ENCODE results near the gene TERC. TPM values are rescaled to one million over a fixed set of nuclear protein-coding genes. Genes with fewer than 3 reads are reported as not detected.

TERC gene
- 3.8 TPM for total RNA-seq
- long read RNA-seq = 0 reads

DNA sequence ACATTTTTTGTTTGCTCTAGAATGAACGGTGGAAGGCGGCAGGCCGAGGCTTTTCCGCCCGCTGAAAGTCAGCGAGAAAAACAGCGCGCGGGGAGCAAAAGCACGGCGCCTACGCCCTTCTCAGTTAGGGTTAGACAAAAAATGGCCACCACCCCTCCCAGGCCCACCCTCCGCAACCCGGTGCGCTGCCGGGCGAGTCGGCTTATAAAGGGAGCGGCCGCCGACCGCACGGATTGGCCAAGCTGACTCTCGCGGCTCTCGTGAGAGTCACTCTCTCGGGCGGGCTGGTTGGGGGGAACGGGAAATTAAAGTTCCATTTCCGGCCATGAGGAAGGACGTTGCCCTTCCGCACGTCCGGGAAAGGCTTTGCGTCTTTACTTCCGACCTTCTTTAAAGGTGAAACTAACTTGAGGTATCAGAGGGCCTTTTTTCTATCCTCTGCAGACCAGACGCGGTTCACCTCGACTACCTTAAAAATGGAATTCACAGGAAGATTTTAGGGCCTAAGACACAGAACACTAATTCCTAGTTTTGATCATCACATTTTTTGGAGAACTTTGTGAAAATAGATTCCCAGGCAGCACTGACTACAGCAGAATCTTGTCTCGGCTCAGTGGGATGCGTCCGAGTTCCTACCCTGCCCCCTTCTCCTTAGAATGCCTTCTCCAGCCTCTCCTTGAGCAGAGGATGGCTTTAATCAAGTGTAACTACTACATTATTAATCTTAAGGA is at the start of gene TERC:
Gene TERC (minus strand): TSS at position 179 of the 731 bp plus-strand sequence.
- Histone ChIP-seq H3K4me3 (peak within 1 kb of the TSS; percentile 88), H3K9me3 (replicated peaks) (peaks cover 21% of the 10 kb centered on the region), H3K27me3 (ENCODE audit: low read depth) (no peaks in the 10 kb centered on the region), H3K36me3 (no peaks in the 10 kb centered on the region), H3K4me1 (peaks cover 14% of the 10 kb centered on the region), H3K27ac (replicated peaks) (peak within 1 kb of the TSS; percentile 99)
- DNase-seq = peak; percentile 91
- TF ChIP-seq, protein P1, sequence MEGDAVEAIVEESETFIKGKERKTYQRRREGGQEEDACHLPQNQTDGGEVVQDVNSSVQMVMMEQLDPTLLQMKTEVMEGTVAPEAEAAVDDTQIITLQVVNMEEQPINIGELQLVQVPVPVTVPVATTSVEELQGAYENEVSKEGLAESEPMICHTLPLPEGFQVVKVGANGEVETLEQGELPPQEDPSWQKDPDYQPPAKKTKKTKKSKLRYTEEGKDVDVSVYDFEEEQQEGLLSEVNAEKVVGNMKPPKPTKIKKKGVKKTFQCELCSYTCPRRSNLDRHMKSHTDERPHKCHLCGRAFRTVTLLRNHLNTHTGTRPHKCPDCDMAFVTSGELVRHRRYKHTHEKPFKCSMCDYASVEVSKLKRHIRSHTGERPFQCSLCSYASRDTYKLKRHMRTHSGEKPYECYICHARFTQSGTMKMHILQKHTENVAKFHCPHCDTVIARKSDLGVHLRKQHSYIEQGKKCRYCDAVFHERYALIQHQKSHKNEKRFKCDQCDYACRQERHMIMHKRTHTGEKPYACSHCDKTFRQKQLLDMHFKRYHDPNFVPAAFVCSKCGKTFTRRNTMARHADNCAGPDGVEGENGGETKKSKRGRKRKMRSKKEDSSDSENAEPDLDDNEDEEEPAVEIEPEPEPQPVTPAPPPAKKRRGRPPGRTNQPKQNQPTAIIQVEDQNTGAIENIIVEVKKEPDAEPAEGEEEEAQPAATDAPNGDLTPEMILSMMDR (IDR thresholded peaks at IDR 0.05; ENCODE audit: borderline replicate concordance) = peak; percentile 4
- intact Hi-C loops (cut with micrococcal nuclease) = no loop called here

DNA sequence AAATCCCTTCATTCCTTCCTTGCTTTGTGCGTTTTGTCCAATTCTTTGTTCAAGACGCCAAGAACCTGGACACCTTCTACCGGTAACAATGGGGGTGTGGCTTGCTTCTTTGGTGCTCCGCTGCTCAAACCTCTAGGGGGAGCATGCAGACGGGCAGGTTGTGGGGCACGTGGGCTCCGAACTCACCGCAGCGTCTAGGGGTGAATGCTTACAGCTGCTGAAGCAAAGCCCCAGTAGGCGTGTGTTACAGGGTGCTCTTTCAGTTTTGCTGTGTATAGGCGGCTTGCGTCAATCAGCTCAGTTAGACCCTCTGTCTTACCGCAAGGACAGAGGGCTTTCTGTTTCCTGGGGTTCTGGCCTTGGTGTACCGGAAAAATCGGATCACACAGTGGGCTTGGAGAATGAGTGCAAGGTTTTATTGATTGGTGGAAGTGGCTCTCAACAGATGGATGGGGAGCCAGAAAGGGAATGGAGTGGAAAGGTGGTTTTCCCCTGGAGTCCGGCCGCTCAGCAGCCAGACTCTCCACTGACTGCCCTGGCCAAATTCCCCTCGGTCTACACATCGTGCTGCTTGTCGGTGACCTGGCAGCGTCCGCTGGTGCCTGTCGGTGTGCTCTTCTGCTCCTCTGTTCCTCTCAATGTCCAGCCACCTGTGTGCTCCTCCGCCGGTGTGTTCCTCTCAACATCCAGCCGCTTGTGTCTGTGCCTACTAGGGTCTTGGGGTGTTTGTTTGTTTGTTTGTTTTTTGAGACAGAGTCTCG is 49.1 kb upstream of the TERC start:
- Histone ChIP-seq H3K9me3 (replicated peaks) (peaks cover 14% of the 10 kb centered on the region), H3K4me3 (peak overlapping the region; percentile 79), H3K4me1 (peaks cover 35% of the 10 kb centered on the region), H3K36me3 (no peaks in the 10 kb centered on the region), H3K27ac (replicated peaks) (no peak overlapping the region), H3K27me3 (ENCODE audit: low read depth) (peaks cover 8% of the 10 kb centered on the region)
- TF ChIP-seq, protein P1 (IDR thresholded peaks at IDR 0.05; ENCODE audit: borderline replicate concordance) = peak; percentile 38
- no peak for DNase-seq
- intact Hi-C loops (cut with micrococcal nuclease) = no loop called here

DNA sequence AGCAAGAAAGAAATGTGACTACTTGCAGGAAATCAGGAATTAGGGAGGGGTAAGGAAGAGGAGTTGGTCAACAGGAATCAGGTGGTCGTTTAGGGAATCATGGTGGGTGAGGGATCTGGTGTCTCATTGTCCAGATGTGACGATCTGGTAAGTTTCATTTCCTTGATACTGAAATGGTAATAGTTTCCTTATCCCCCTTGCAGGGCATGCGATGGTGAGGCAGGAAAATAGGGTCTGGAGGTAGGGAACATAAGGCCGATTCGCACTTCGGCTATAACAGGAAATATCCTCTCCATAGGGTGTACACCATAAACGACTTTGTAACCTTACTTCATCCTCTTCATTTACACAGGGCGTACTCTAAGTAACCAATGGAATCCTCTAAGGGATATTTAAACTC is 48.4 kb upstream of the TERC start:
- TF ChIP-seq, protein P1 (IDR thresholded peaks at IDR 0.05; ENCODE audit: borderline replicate concordance) = no peak
- DNase-seq = no peak
- no peak overlapping the region for H3K27ac ChIP-seq (replicated peaks)
- H3K4me1 ChIP-seq = peaks cover 35% of the 10 kb centered on the region
- H3K27me3 ChIP-seq (ENCODE audit: low read depth) = peaks cover 6% of the 10 kb centered on the region
- peaks cover 14% of the 10 kb centered on the region for H3K9me3 ChIP-seq (replicated peaks)
- no peaks in the 10 kb centered on the region for H3K36me3 ChIP-seq
- H3K4me3 ChIP-seq = peak overlapping the region; percentile 79
- intact Hi-C loops (cut with micrococcal nuclease) = no loop called here

DNA sequence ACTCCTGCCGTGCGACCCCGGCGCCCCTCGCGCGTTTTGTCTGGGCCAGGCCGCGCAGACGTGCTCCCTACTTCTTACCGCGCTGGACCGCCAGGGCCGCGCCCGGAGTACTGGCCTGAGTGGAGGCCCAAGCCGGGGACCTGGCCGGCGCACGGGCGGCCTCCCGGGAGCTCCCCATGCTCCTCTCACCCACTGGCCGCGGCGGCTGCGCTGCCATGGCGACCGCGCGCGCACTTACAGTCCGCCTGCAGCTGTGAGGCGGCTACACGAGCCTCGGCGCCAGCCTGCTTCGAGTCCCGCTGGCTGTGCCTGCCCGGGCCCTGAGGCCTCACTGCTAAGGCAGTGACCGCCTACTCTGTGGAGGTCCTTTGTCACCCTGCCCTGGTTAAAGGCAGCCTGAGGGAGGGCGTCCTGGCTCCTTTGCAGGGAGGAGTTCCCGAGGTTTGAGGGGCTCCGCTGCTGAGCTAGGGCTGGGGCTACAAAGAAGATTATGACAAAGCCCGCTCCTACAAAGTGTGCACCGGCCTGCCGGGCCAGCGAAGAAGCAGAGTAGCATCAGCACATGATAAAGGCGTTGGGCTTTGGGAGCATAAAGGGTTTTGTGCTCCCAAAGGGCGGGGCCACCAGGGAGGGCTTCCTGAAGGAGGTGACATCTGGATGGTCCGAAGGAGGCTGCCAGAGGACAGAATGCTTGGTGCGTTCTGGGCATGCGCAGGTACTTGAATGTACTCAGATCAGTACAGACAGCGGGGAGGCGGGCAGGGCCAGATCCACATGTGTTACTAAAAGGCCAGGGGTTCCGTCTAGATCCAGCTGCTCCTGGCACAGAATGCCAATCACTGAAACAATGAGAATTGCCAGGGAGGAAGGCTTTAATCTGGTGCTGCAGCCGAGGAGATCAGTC is 47.7 kb upstream of the TERC start, which contains the start of the genes LRRC34 and LRRIQ4:
Gene LRRC34 (minus strand): TSS at position 573 of the 904 bp plus-strand sequence. CDS start 356 bp downstream, at position 217.
Gene LRRIQ4 (plus strand): TSS at position 539 of the 904 bp plus-strand sequence. CDS start 9,052 bp downstream, outside the sequence.
- Histone ChIP-seq H3K27me3 (ENCODE audit: low read depth) (no peaks in the 10 kb centered on the region), H3K36me3 (no peaks in the 10 kb centered on the region), H3K4me1 (peaks cover 35% of the 10 kb centered on the region), H3K4me3 (peak within 1 kb of the TSS; percentile 79), H3K9me3 (replicated peaks) (peaks cover 14% of the 10 kb centered on the region), H3K27ac (replicated peaks) (peak within 1 kb of the TSS; percentile 82)
- intact Hi-C loops (cut with micrococcal nuclease) = no loop called here
- TF ChIP-seq, protein P1 (IDR thresholded peaks at IDR 0.05; ENCODE audit: borderline replicate concordance) = peak; percentile 25
- DNase-seq = peak; percentile 80
